NT2/D1 (cell line): ENCODE results near the gene LMBR1L.
A peak's percentile ranks its signal among the peaks of the same experiment; 100 is the strongest.
"Not testable (repeated sequence)": the region's sequence is repeated elsewhere in the genome, so short reads cannot be mapped to it uniquely, and the experiment has no call there.

Source experiments
- DNase-seq: peaks from one replicate; pipeline ENCODE4 v3.0.0-alpha.2; 2011; ENCODE audit warnings: low read depth, low spot score
- H3K27me3 ChIP-seq: 2 replicates; pipeline ENCODE4 v1.6.0; 2011; ENCODE audit warnings: mild to moderate bottlenecking; ENCODE audit not compliant: insufficient read length, insufficient read depth
- H3K36me3 ChIP-seq: 2 replicates; pipeline ENCODE4 v1.6.1; 2011; ENCODE audit warnings: mild to moderate bottlenecking, low read length, mixed read lengths; ENCODE audit not compliant: insufficient read depth, insufficient read length
- H3K4me1 ChIP-seq: 2 replicates; pipeline ENCODE4 v1.5.1; 2011; ENCODE audit not compliant: insufficient read depth, insufficient read length
- H3K4me3 ChIP-seq: 2 replicates; pipeline ENCODE4 v1.5.1; 2011; ENCODE audit warnings: low read depth; ENCODE audit not compliant: insufficient read length
- H3K9ac ChIP-seq: 2 replicates; pipeline ENCODE4 v1.6.0; 2011; ENCODE audit warnings: low read depth; ENCODE audit not compliant: insufficient read length
- H3K9me3 ChIP-seq: 2 replicates; pipeline ENCODE4 v1.5.1; 2011; ENCODE audit warnings: mild to moderate bottlenecking, low read length; ENCODE audit not compliant: insufficient read depth
- SUZ12 ChIP-seq: IDR thresholded peaks from 2 replicates; pipeline ENCODE4 v1.6.1; 2011; ENCODE audit not compliant: insufficient read length, insufficient read depth; ENCODE audit errors: extremely low read depth
- YY1 ChIP-seq: IDR thresholded peaks from 2 replicates; pipeline ENCODE4 v1.6.1; 2011; ENCODE audit not compliant: insufficient read length, insufficient read depth
- ZNF274 ChIP-seq: IDR thresholded peaks from 2 replicates; pipeline ENCODE4 v1.6.1; 2011; ENCODE audit warnings: mild to moderate bottlenecking, low read depth, low read length

The LMBR1L gene

DNA sequence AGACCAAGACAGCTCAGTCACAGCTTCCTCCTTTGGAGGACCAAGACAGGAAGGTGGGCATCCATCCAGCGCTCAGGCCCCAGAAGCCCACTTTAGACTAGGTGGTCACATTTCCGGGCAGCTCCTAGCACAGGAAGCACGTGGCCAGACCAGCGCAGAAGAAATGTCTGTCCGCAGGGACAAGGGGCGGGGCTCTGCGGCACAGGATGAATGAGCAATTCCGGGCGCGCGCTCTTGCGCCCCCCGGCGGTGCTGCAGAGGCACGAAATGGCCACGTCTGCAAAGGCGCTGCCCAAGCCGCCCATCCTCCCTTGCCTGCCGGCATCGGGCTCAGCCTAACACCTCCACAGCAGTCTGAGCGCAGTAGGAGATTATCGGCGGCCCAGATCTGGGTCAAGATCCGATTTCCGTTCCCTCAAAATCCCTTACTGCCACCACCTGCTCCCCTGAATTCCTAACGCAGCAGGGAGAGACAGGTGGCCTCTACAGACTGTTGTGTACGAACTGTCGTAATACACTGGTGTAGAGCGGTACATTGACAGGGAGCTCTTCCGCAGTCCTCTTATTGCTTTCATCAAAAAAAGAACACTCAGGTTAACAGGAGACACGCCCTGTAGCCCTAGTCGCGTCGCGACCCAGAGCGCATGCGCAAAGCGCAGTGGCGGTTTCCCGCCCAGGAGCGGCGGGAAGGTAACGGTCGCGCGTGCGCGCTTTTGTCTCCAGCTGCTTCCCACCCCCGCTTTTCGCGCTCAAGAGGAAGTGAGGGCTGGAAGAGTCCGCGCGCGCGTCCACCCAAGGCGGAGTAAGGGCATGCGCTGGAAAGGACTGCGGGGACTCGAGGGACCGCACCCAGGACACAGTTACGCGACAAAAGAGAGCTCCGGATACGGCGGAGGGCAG lies 19.8 kb upstream of the LMBR1L start:
- peak; percentile 86 for DNase-seq
- H3K4me3 ChIP-seq, result peak overlapping the region; percentile 99
- peak; percentile 23 for TF ChIP-seq YY1
- TF ChIP-seq ZNF274, result no peak
- no peak for TF ChIP-seq SUZ12
- peak overlapping the region; percentile 96 for H3K9ac ChIP-seq
- peaks cover 3% of the 10 kb centered on the region for H3K4me1 ChIP-seq
- H3K27me3 ChIP-seq, result no peaks in the 10 kb centered on the region
- no peaks in the 10 kb centered on the region for H3K9me3 ChIP-seq
- peaks cover 38% of the 10 kb centered on the region for H3K36me3 ChIP-seq

- Histone ChIP-seq H3K9me3 (no peaks in the 10 kb centered on the region), H3K4me3 (peak overlapping the region; percentile 99), H3K27me3 (no peaks in the 10 kb centered on the region), H3K4me1 (peaks cover 3% of the 10 kb centered on the region), H3K36me3 (peaks cover 38% of the 10 kb centered on the region), H3K9ac (peak overlapping the region; percentile 96)
- TF ChIP-seq YY1, result no peak
- no peak for TF ChIP-seq SUZ12
- TF ChIP-seq ZNF274, result no peak
- no peak for DNase-seq
Measured at GRCh38 chr12:49129332-49130150, 18.9 kb upstream of the LMBR1L start.

- not testable (repeated sequence) for H3K4me1 ChIP-seq, H3K9me3 ChIP-seq, DNase-seq, H3K4me3 ChIP-seq, H3K27me3 ChIP-seq, H3K9ac ChIP-seq
- H3K36me3 ChIP-seq, result peaks cover 38% of the 10 kb centered on the region
Measured at GRCh38 chr12:49127971-49128370, 17.3 kb upstream of the LMBR1L start.

DNA sequence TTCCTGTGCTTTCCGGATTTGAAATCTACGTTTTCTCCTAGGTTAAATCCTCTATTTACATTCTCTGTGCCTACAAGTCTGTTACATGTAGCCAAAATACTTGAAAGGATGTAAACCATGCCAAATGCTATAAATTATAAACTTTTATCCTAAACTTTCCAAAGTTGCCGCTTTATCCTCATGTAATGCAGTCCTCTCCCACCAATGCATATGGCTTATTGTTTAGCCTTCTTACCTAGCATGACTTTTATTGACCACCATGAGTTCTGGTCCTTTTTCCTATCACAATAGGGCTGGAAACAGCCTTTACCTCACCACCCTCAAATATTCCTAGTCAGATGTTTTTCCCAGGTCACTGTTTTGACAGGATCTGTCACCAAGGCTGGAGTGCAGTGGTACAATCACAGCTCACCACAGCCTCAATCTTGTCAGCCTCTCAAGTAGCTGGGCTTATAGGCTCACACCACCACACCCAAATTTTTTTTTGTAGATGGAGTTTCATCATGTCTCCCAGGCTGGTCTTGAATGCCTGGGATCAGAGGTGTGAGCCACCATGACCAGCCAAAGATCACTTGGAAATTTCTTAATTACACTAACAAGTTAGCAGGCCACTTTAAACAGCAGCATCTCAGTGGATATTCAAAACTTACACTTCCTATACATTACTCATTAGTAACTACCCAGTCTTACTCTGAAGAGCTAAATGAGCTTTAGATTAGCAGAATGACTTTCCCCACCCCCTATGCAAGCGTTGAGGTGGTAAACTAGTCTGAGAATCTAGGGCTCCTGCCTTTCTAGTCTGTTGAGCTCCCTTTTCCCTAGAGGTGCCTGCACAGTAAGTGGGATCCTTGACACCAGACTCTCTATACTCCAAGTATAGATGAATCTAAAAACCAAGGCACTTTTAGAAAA lies 16.5 kb upstream of the LMBR1L start:
- Histone ChIP-seq H3K9ac (no peak overlapping the region), H3K4me1 (peaks cover 3% of the 10 kb centered on the region), H3K36me3 (peaks cover 38% of the 10 kb centered on the region), H3K27me3 (no peaks in the 10 kb centered on the region), H3K4me3 (no peak overlapping the region), H3K9me3 (no peaks in the 10 kb centered on the region)
- no peak for DNase-seq
- TF ChIP-seq YY1 (no peak), SUZ12 (no peak)

GRCh38 chr12:49121047-49121696 lies 10.5 kb upstream of the LMBR1L start:
- peak; percentile 51 for DNase-seq
- Histone ChIP-seq H3K9me3 (no peaks in the 10 kb centered on the region), H3K4me3 (no peak overlapping the region), H3K9ac (no peak overlapping the region), H3K36me3 (no peaks in the 10 kb centered on the region), H3K4me1 (no peaks in the 10 kb centered on the region), H3K27me3 (no peaks in the 10 kb centered on the region)
- TF ChIP-seq ZNF274, result no peak
- TF ChIP-seq YY1, result no peak
- TF ChIP-seq SUZ12, result no peak

GRCh38 chr12:49111206-49111605 lies 559 bp upstream of the LMBR1L start:
- H3K4me1 ChIP-seq, result peaks cover 6% of the 10 kb centered on the region
- peak overlapping the region; percentile 44 for H3K4me3 ChIP-seq
- peak overlapping the region; percentile 79 for H3K9ac ChIP-seq
- no peaks in the 10 kb centered on the region for H3K27me3 ChIP-seq
- peaks cover 11% of the 10 kb centered on the region; the same call in 1 of the 2 replicates for H3K9me3 ChIP-seq
- no peak for DNase-seq
- peaks cover 9% of the 10 kb centered on the region for H3K36me3 ChIP-seq
- TF ChIP-seq YY1 (no peak), ZNF274 (no peak), SUZ12 (no peak)
